Fibroblast of lung (primary cell): Measurements from ENCODE around the gene DTL. TPM values are rescaled to one million over a fixed set of nuclear protein-coding genes. Genes with fewer than 3 reads are reported as not detected.

Experiments used
- DNase-seq, 2 donors: peaks; one replicate each; pipeline versions ENCODE4 v3.0.0 to v3.0.0-alpha.2; 2010; ENCODE audit warnings: low read depth in 2 of 2
- H2AFZ ChIP-seq: 2 replicates; pipeline ENCODE4 v1.5.1; 2012; ENCODE audit warnings: low read length, control low read depth, inconsistent platforms
- H3K27ac ChIP-seq: 2 replicates; pipeline ENCODE4 v1.5.1; 2011; ENCODE audit warnings: low read length, control low read depth; ENCODE audit not compliant: insufficient read depth
- H3K27me3 ChIP-seq: 2 replicates; pipeline ENCODE4 v1.5.1; 2011; ENCODE audit warnings: mild to moderate bottlenecking, low read length; ENCODE audit not compliant: control insufficient read depth, insufficient read depth
- H3K36me3 ChIP-seq: 2 replicates; pipeline ENCODE4 v1.5.1; 2011; ENCODE audit warnings: low read length; ENCODE audit not compliant: control insufficient read depth, insufficient read depth
- H3K4me1 ChIP-seq: 2 replicates; pipeline ENCODE4 v1.5.1; 2011; ENCODE audit warnings: low read length; ENCODE audit not compliant: control insufficient read depth, insufficient read depth; ENCODE audit errors: extremely low read depth
- H3K4me2 ChIP-seq: 2 replicates; pipeline ENCODE4 v1.5.1; 2011; ENCODE audit warnings: low read length, control low read depth; ENCODE audit not compliant: insufficient read depth; ENCODE audit errors: extremely low read depth
- H3K4me3 ChIP-seq, 4 experiments: fragments of 200-600 bp in 1 of 4; sonication (generic) in 1 of 4; replicated peaks in 1 of 4; 2 replicates each; pipeline ENCODE4 v1.5.1; 2011 to 2016; ENCODE audit warnings: low read length in 4 of 4, low read depth in 3 of 4, mild to moderate bottlenecking in 3 of 4, control low read depth in 2 of 4, inconsistent platforms in 1 of 4, mixed read lengths in 1 of 4; ENCODE audit not compliant: insufficient read depth in 1 of 4; ENCODE audit errors: control extremely low read depth in 1 of 4
- H3K79me2 ChIP-seq: 2 replicates; pipeline ENCODE4 v1.5.1; 2012; ENCODE audit warnings: mild to moderate bottlenecking, low read length, inconsistent platforms; ENCODE audit not compliant: control insufficient read depth, insufficient read depth
- H3K9ac ChIP-seq: 2 replicates; pipeline ENCODE4 v1.5.1; 2011; ENCODE audit warnings: mild to moderate bottlenecking, low read length, control low read depth; ENCODE audit not compliant: insufficient read depth
- H3K9me3 ChIP-seq: 2 replicates; pipeline ENCODE4 v1.5.1; 2012; ENCODE audit warnings: low read depth, low read length; ENCODE audit not compliant: control insufficient read depth, insufficient read depth
- H4K20me1 ChIP-seq: 2 replicates; pipeline ENCODE4 v1.5.1; 2011; ENCODE audit warnings: low read length; ENCODE audit not compliant: control insufficient read depth, insufficient read depth; ENCODE audit errors: extremely low read depth
- CTCF ChIP-seq, 2 donors: IDR thresholded peaks in 1 of 2; conservative IDR thresholded peaks in 1 of 2; 1 replicate in 1 of 2; 2 replicates in 1 of 2; pipeline ENCODE4 v1.5.1; 2011 to 2012; ENCODE audit warnings: low read length in 2 of 2, control low read depth in 1 of 2, inconsistent platforms in 1 of 2, low read depth in 1 of 2, mild to moderate bottlenecking in 1 of 2
- EZH2 ChIP-seq: IDR thresholded peaks from 2 replicates; pipeline ENCODE4 v1.5.1; 2012; ENCODE audit warnings: low read length, control low read depth, mild to moderate bottlenecking; ENCODE audit errors: missing control alignments
- polyA plus RNA-seq, 2 donors: library from polyadenylated mRNA; depleted of rRNA in 1 of 2; stranded (reverse) in 1 of 2; unstranded in 1 of 2; fragments of >200 nt; gene quantifications; 2 replicates each; pipeline ENCODE4 v1.2.1, GENCODE V29; 2011 to 2012; ENCODE audit warnings: missing spikeins in 1 of 2
- total RNA-seq: library from RNA; depleted of rRNA; stranded (reverse); fragments of >200 nt; gene quantifications from 2 replicates; pipeline ENCODE4 v1.2.1, GENCODE V29; 2014

DTL gene
- total and polyA plus RNA-seq, 2 donors (not counting 1 experiment from before 2014, with no cell fraction given), result 2.8 to 8.7 TPM

DNA sequence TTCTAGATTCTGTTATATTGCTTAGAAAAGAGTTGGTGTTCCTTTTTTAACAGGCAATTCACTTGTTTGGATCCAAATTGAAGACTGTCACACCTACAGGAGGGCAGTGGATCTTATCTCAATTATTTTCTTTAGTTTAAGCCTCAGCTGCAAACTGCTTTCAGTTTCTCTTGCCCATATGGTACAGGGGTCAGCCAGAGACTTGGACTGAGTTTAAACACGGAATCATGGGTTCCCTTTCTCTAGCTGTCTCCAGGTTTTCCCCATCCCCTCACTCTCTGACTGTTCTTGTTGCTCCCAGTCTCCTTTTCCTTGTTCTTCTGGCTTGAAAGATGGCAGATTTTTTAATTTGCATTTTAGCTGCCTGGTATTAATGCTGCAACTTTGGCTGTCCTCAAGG, 18.4 kb downstream of the DTL start:
- Histone ChIP-seq H3K4me2 (no peak overlapping the region), H3K9ac (no peak overlapping the region), H4K20me1 (no peaks in the 10 kb centered on the region), H3K79me2 (no peaks in the 10 kb centered on the region), H2AFZ (no peak overlapping the region), H3K4me3 (no peak overlapping the region), H3K4me1 (no peaks in the 10 kb centered on the region), H3K9me3 (no peaks in the 10 kb centered on the region), H3K27ac (no peak overlapping the region), H3K36me3 (no peaks in the 10 kb centered on the region), H3K27me3 (no peaks in the 10 kb centered on the region)
- no peak for DNase-seq
- TF ChIP-seq CTCF (conservative IDR thresholded peaks at IDR 0.05 in 1 of 2, IDR thresholded peaks at IDR 0.05 in 1 of 2; ENCODE audit: low read depth in 1 of 2, low read length in 2 of 2) (no peak), EZH2 (no peak)

DNA sequence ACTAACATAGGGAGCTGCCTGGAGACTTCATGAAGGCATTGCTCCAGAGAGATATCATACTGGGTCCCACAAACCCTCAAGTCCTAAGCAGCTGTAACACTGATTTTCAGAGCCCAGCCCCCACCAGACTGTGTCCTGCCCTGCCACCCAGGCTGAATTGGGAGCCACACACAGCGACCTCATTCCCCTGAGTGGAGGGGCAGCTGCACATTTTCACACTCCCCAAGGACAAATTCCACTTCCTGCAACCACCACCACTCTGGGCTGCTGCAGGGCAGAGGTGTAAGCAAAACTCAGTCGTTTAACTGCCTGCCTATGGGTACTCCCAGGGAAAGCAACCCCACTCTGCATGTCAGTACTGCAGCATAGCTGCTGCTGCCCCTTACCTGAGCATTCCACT, 19.8 kb downstream of the DTL start:
- Histone ChIP-seq H3K79me2 (no peaks in the 10 kb centered on the region), H3K4me1 (no peaks in the 10 kb centered on the region), H3K27me3 (no peaks in the 10 kb centered on the region), H3K4me3 (no peak overlapping the region), H3K4me2 (no peak overlapping the region), H3K27ac (no peak overlapping the region), H4K20me1 (no peaks in the 10 kb centered on the region), H3K9ac (no peak overlapping the region), H3K9me3 (no peaks in the 10 kb centered on the region), H2AFZ (no peak overlapping the region), H3K36me3 (no peaks in the 10 kb centered on the region)
- no peak for DNase-seq
- no peak for TF ChIP-seq CTCF (conservative IDR thresholded peaks at IDR 0.05 in 1 of 2, IDR thresholded peaks at IDR 0.05 in 1 of 2; ENCODE audit: low read depth in 1 of 2, low read length in 2 of 2)

GRCh38 chr1:212060632-212061472, 25.3 kb downstream of the DTL start:
- no peaks in the 10 kb centered on the region for H3K36me3 ChIP-seq
- no peak overlapping the region for H3K9ac ChIP-seq
- no peak overlapping the region for H2AFZ ChIP-seq
- H3K4me2 ChIP-seq, result no peak overlapping the region
- no peaks in the 10 kb centered on the region for H4K20me1 ChIP-seq
- no peak for TF ChIP-seq CTCF (conservative IDR thresholded peaks at IDR 0.05 in 1 of 2, IDR thresholded peaks at IDR 0.05 in 1 of 2; ENCODE audit: low read depth in 1 of 2, low read length in 2 of 2)
- TF ChIP-seq EZH2, result no peak
- no peak overlapping the region for H3K27ac ChIP-seq
- H3K27me3 ChIP-seq, result no peaks in the 10 kb centered on the region
- no peak overlapping the region for H3K4me3 ChIP-seq
- no peaks in the 10 kb centered on the region for H3K4me1 ChIP-seq
- no peaks in the 10 kb centered on the region for H3K9me3 ChIP-seq
- H3K79me2 ChIP-seq, result no peaks in the 10 kb centered on the region
- DNase-seq, result peak in 1 of 2 donors; percentile 47
